Mesendoderm (in vitro differentiated cells): ENCODE results near the gene GALP.
A peak's percentile ranks its signal among the peaks of the same experiment; 100 is the strongest.

Source experiments
- DNase-seq: peaks from one replicate; pipeline ENCODE4 v3.0.0; 2013
- H2AK5ac ChIP-seq: 2 replicates; pipeline ENCODE4 v1.6.1; 2013; ENCODE audit warnings: low read length, inconsistent platforms
- H2BK120ac ChIP-seq: 2 replicates; pipeline ENCODE4 v1.6.1; 2013; ENCODE audit warnings: low read depth, mild to moderate bottlenecking, low read length, moderate library complexity, mixed read lengths
- H2BK15ac ChIP-seq: replicated peaks from 2 replicates; pipeline ENCODE4 v1.6.1; 2013; ENCODE audit warnings: low read depth, mild to moderate bottlenecking, moderate library complexity
- H2BK5ac ChIP-seq: 2 replicates; pipeline ENCODE4 v1.6.1; 2013; ENCODE audit warnings: low read length, inconsistent platforms
- H3K18ac ChIP-seq: 2 replicates; pipeline ENCODE4 v1.6.1; 2013; ENCODE audit warnings: mild to moderate bottlenecking, low read length, mixed read lengths
- H3K23ac ChIP-seq: one replicate; pipeline ENCODE4 v1.6.1; 2013; ENCODE audit warnings: low read length
- H3K27ac ChIP-seq: 2 replicates; pipeline ENCODE4 v1.5.1; 2013; ENCODE audit warnings: low read depth, mild to moderate bottlenecking, inconsistent platforms, low read length, moderate library complexity
- H3K27me3 ChIP-seq: 2 replicates; pipeline ENCODE4 v1.6.1; 2013; ENCODE audit warnings: low read length, control low read depth, mild to moderate bottlenecking, inconsistent platforms; ENCODE audit not compliant: insufficient read depth, poor library complexity
- H3K36me3 ChIP-seq: 2 replicates; pipeline ENCODE4 v1.6.1; 2013; ENCODE audit warnings: low read length, inconsistent platforms; ENCODE audit not compliant: control insufficient read depth, insufficient read depth
- H3K4ac ChIP-seq: one replicate; pipeline ENCODE4 v1.6.1; 2013; ENCODE audit warnings: low read depth, mild to moderate bottlenecking, low read length, moderate library complexity
- H3K4me1 ChIP-seq: 2 replicates; pipeline ENCODE4 v1.6.1; 2013; ENCODE audit warnings: low read depth, low read length, inconsistent platforms; ENCODE audit not compliant: control insufficient read depth
- H3K4me2 ChIP-seq: 2 replicates; pipeline ENCODE4 v1.6.1; 2013; ENCODE audit warnings: low read length
- H3K4me3 ChIP-seq: 2 replicates; pipeline ENCODE4 v1.5.1; 2013; ENCODE audit warnings: mild to moderate bottlenecking, low read length
- H3K56ac ChIP-seq: one replicate; pipeline ENCODE4 v1.6.1; 2013; ENCODE audit warnings: low read length
- H3K79me1 ChIP-seq: 2 replicates; pipeline ENCODE4 v1.6.1; 2013; ENCODE audit warnings: low read length, inconsistent platforms
- H3K79me2 ChIP-seq: 2 replicates; pipeline ENCODE4 v1.6.1; 2013; ENCODE audit warnings: mild to moderate bottlenecking, low read length; ENCODE audit not compliant: control insufficient read depth, insufficient read depth
- H3K9ac ChIP-seq: 2 replicates; pipeline ENCODE4 v1.6.1; 2013; ENCODE audit warnings: low read length, inconsistent platforms
- H4K5ac ChIP-seq: one replicate; pipeline ENCODE4 v1.6.1; 2013; ENCODE audit warnings: low read length
- H4K8ac ChIP-seq: one replicate; pipeline ENCODE4 v1.6.1; 2013; ENCODE audit warnings: low read depth, mild to moderate bottlenecking, control low read depth, low read length, moderate library complexity
- WGBS: extraction: QIAGEN DNeasy Blood & Tissue Kit; methylation state at CpG from one replicate; pipeline ENCODE4 v1.1.7; 2013; ENCODE audit warnings: low lambda C conversion rate, missing lambda C conversion rate; ENCODE audit not compliant: insufficient coverage; ENCODE audit errors: extremely low coverage; 5-methylcytosine and 5-hydroxymethylcytosine counted together

Gene GALP

DNA sequence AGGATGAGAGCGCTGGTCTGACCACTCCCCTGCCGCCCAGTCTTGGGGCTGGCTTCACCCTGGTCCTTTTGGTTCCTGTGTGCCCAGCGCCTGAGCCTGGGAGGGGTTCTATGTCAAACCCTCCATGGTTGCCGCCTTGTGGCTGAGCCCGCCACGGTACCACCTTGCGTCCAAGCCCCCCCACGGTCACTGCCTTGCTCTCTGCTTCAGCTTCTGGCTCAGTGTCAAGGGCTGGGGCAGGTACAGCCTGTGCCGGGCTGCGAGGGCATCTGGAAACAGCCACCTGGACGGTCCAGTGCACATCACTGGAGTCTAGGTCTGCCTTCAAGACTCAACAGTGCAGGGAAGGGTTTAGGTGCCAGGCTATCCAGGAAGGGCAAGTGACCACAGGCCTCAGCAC lies 14.3 kb upstream of the GALP start:
- Histone ChIP-seq H2AK5ac (no peak overlapping the region), H3K18ac (no peak overlapping the region), H3K56ac (no peak overlapping the region), H3K27me3 (no peaks in the 10 kb centered on the region), H2BK15ac (no peak overlapping the region), H3K4me1 (no peaks in the 10 kb centered on the region), H3K23ac (no peak overlapping the region), H2BK5ac (no peak overlapping the region), H3K4me2 (no peak overlapping the region), H3K4me3 (no peak overlapping the region), H3K27ac (no peak overlapping the region), H3K9ac (no peak overlapping the region), H4K8ac (no peak overlapping the region), H2BK120ac (no peak overlapping the region), H3K4ac (no peak overlapping the region), H3K36me3 (no peaks in the 10 kb centered on the region), H3K79me2 (no peaks in the 10 kb centered on the region), H4K5ac (no peak overlapping the region), H3K79me1 (no peaks in the 10 kb centered on the region)
- WGBS: no CpG with 5 or more reads among the region's 11 CpGs
- no peak for DNase-seq

DNA sequence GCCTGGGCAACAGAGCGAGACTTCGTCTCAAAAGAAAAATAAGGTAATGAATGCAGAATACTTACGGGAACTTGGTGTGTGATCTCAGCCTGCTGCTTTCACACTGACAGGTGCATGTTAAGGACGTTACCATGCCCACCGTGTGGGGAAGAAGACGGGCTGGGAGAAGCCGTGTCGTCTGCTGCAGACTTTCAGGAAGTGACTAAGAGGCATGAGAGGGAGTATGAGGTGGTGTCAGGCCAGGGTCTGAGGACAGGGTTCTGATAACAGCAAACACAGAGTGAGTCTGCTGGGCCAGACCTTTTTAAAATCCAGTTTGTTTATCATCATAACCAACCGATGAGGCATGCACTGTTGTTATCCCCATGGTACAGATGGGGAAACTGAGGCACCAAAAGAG lies 13.6 kb upstream of the GALP start:
- Histone ChIP-seq H3K9ac (no peak overlapping the region), H2AK5ac (no peak overlapping the region), H3K4me2 (no peak overlapping the region), H3K4me1 (no peaks in the 10 kb centered on the region), H3K27me3 (no peaks in the 10 kb centered on the region), H3K36me3 (no peaks in the 10 kb centered on the region), H3K27ac (no peak overlapping the region), H3K79me1 (no peaks in the 10 kb centered on the region), H4K5ac (no peak overlapping the region), H3K56ac (no peak overlapping the region), H3K23ac (no peak overlapping the region), H4K8ac (no peak overlapping the region), H3K4me3 (no peak overlapping the region), H3K4ac (no peak overlapping the region), H2BK120ac (no peak overlapping the region), H2BK15ac (no peak overlapping the region), H3K18ac (no peak overlapping the region), H2BK5ac (no peak overlapping the region), H3K79me2 (no peaks in the 10 kb centered on the region)
- no peak for DNase-seq
- WGBS: no CpG with 5 or more reads among the region's 9 CpGs

DNA sequence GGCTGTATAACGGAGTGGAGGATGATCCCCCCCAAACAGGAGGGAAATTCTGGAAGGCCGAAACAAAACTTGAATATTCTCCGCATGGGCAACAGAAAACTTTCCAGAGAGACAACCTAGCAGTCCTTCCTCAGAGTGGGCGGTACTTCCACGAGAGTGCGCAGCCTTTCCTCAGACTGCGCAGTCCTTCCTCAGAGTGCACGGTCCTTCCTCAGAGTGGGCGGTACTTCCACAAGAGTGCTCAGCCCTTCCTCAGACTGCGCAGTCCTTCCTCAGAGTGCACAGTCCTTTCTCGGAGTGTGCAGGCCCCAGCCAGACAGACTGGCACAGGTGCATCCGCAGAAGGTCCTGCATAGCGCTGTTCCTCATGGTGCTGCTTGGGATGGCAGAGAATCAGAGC lies 12.7 kb upstream of the GALP start:
- H3K36me3 ChIP-seq: no peaks in the 10 kb centered on the region
- H3K79me2 ChIP-seq: no peaks in the 10 kb centered on the region
- H3K27ac ChIP-seq: no peak overlapping the region
- no peak overlapping the region for H4K8ac ChIP-seq
- H3K79me1 ChIP-seq: no peaks in the 10 kb centered on the region
- no peaks in the 10 kb centered on the region for H3K4me1 ChIP-seq
- no peak overlapping the region for H2BK5ac ChIP-seq
- H3K23ac ChIP-seq: no peak overlapping the region
- no peak overlapping the region for H3K4me3 ChIP-seq
- no peak overlapping the region for H2BK120ac ChIP-seq
- no peak overlapping the region for H3K4me2 ChIP-seq
- no peak overlapping the region for H3K9ac ChIP-seq
- H2AK5ac ChIP-seq: no peak overlapping the region
- H3K27me3 ChIP-seq: no peaks in the 10 kb centered on the region
- H2BK15ac ChIP-seq: no peak overlapping the region
- H3K18ac ChIP-seq: no peak overlapping the region
- H3K4ac ChIP-seq: no peak overlapping the region
- H4K5ac ChIP-seq: no peak overlapping the region
- no CpG with 5 or more reads among the region's 13 CpGs for WGBS
- no peak overlapping the region for H3K56ac ChIP-seq
- no peak for DNase-seq

DNA sequence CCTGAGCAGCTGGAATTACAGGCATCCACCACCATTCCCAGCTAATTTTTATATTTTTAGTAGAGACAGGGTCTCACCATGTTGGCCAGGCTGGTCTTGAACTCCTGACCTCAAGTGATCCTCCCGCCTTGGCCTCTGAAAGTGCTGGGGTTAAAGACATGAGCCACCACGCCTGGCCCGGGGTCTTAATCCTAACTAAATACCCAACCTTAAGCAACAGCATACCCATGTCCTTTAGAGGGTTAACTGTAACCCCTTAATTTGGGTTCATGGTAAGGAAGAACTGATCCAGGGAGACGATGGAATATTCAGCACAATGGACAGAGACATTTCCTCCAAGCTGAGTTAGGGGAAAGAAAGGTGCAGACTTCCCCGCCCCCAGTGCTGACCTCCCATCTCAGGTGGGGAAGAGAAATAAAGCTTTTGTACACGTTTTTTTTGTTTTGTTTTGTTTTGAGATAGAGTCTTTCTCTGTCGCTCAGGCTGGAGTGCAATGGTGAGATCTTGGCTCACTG lies 8.7 kb upstream of the GALP start:
- Histone ChIP-seq H3K36me3 (no peaks in the 10 kb centered on the region), H3K18ac (no peak overlapping the region), H3K79me2 (no peaks in the 10 kb centered on the region), H3K23ac (no peak overlapping the region), H2AK5ac (no peak overlapping the region), H4K5ac (no peak overlapping the region), H3K4ac (no peak overlapping the region), H2BK120ac (no peak overlapping the region), H3K79me1 (no peaks in the 10 kb centered on the region), H3K27ac (no peak overlapping the region), H4K8ac (no peak overlapping the region), H3K56ac (no peak overlapping the region), H3K4me2 (no peak overlapping the region), H3K9ac (no peak overlapping the region), H2BK15ac (no peak overlapping the region), H3K4me3 (no peak overlapping the region), H2BK5ac (no peak overlapping the region), H3K4me1 (no peaks in the 10 kb centered on the region), H3K27me3 (no peaks in the 10 kb centered on the region)
- WGBS: no CpG with 5 or more reads among the region's 7 CpGs
- peak; percentile 57 for DNase-seq

DNA sequence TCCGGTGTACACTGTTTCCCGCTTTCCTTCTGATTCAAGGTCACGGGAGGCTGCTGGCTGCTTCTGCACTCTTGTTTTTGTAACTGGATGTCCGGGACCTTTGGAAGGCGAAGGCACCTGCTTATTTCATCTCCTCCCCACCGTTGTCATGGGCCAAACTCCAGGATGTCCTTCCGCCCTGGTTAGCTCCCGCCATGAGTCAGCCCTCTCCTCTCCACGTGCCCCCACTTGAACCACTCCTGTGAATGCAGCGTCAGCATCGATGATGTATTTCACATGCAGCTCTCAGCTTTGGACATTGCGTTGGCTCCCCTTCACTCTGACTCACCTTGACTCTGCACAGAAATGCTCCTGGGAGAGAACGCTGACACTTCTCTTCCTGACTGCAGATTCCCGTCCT lies 5.5 kb upstream of the GALP start:
- no CpG with 5 or more reads among the region's 14 CpGs for WGBS
- no peak overlapping the region for H2BK15ac ChIP-seq
- H4K8ac ChIP-seq: no peak overlapping the region
- no peak overlapping the region for H3K56ac ChIP-seq
- no peak for DNase-seq
- no peak overlapping the region for H4K5ac ChIP-seq
- no peaks in the 10 kb centered on the region for H3K79me1 ChIP-seq
- H3K4me3 ChIP-seq: no peak overlapping the region
- H3K27ac ChIP-seq: no peak overlapping the region
- no peak overlapping the region for H2BK5ac ChIP-seq
- H3K36me3 ChIP-seq: no peaks in the 10 kb centered on the region
- no peaks in the 10 kb centered on the region for H3K79me2 ChIP-seq
- H2AK5ac ChIP-seq: no peak overlapping the region
- no peak overlapping the region for H3K23ac ChIP-seq
- no peak overlapping the region for H3K4ac ChIP-seq
- no peak overlapping the region for H3K9ac ChIP-seq
- H3K4me2 ChIP-seq: no peak overlapping the region
- H3K18ac ChIP-seq: no peak overlapping the region
- H2BK120ac ChIP-seq: no peak overlapping the region
- H3K27me3 ChIP-seq: no peaks in the 10 kb centered on the region
- no peaks in the 10 kb centered on the region for H3K4me1 ChIP-seq

DNA sequence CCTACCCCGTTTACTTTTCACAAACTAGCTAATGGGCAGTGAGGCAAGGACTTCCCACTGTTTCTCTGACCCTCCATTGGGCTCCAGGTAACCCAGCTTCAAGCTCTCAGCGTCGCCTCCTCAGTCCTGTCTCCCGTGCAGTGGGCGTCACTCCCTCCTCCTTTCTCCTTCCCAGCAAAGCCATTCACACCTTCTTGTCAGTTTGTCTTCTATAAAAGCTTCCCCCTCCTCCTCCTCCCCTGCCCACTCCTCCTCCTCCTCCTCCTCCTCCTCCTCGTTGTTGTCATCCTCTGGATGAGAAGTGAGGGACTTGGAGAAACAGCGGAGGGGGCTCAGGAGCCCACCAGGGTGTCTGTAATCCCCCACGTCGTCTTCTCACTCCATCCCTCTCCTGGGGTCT lies 1.7 kb upstream of the GALP start:
- Histone ChIP-seq H2BK5ac (no peak overlapping the region), H2BK120ac (no peak overlapping the region), H3K79me2 (no peaks in the 10 kb centered on the region), H4K5ac (no peak overlapping the region), H2AK5ac (no peak overlapping the region), H3K4ac (no peak overlapping the region), H3K27ac (no peak overlapping the region), H2BK15ac (no peak overlapping the region), H3K23ac (no peak overlapping the region), H3K18ac (no peak overlapping the region), H3K36me3 (no peaks in the 10 kb centered on the region), H4K8ac (no peak overlapping the region), H3K56ac (no peak overlapping the region), H3K9ac (no peak overlapping the region), H3K4me3 (no peak overlapping the region), H3K4me1 (no peaks in the 10 kb centered on the region), H3K27me3 (no peaks in the 10 kb centered on the region), H3K79me1 (no peaks in the 10 kb centered on the region), H3K4me2 (no peak overlapping the region)
- WGBS: no CpG with 5 or more reads among the region's 9 CpGs
- peak; percentile 38 for DNase-seq
